ENCODE measurements around the gene CCR7.

- no peak for TF ChIP-seq ZBTB10 (tag by site-specific recombination; IDR thresholded peaks at IDR 0.05)
- no peak for TF ChIP-seq ZNF169 (tag by site-specific recombination; IDR thresholded peaks at IDR 0.05)
- no peak for TF ChIP-seq ZBTB7A (tag by site-specific recombination; IDR thresholded peaks at IDR 0.05; ENCODE audit: low read depth)
Measured at GRCh38 chr17:40561294-40561870, 3.9 kb downstream of the CCR7 start.

Measured in HEK293 (cell line).